ENCODE data around the gene TXNDC15.
A peak's percentile ranks its signal among the peaks of the same experiment; 100 is the strongest.
"Not testable (repeated sequence)": the region's sequence is repeated elsewhere in the genome, so short reads cannot be mapped to it uniquely, and the experiment has no call there.

Gene TXNDC15

GRCh38 chr5:134846641-134846960 lies 27.6 kb upstream of the TXNDC15 start:
- no peaks in the 10 kb centered on the region for H3K9me3 Mint-ChIP-seq
- peak overlapping the region; percentile 93 to 95 (median 95) for H3K4me3 Mint-ChIP-seq
- peaks cover 24% of the 10 kb centered on the region for H3K4me1 Mint-ChIP-seq
- no peak for TF ChIP-seq CTCF (IDR thresholded peaks at IDR 0.05; ENCODE audit: unreplicated experiment in 3 of 3)
- peaks cover 24% of the 10 kb centered on the region for H3K36me3 Mint-ChIP-seq (ENCODE audit: low read depth)
- H3K27me3 Mint-ChIP-seq (ENCODE audit: low read depth), result no peaks in the 10 kb centered on the region
- H3K27ac Mint-ChIP-seq, result peak overlapping the region; percentile 95 to 98 (median 97)

GRCh38 chr5:134849434-134849933 lies 24.7 kb upstream of the TXNDC15 start:
- Mint-ChIP-seq H3K4me1 (peaks cover 24% of the 10 kb centered on the region), H3K4me3 (peak overlapping the region; percentile 33 to 55 (median 47)), H3K36me3 (ENCODE audit: low read depth) (peaks cover 30% of the 10 kb centered on the region), H3K27ac (peak overlapping the region; percentile 27 to 63 (median 47))
- not testable (repeated sequence) for H3K27me3 Mint-ChIP-seq (ENCODE audit: low read depth); H3K9me3 Mint-ChIP-seq

- Mint-ChIP-seq H3K27me3 (ENCODE audit: low read depth) (no peaks in the 10 kb centered on the region), H3K27ac (peak overlapping the region; percentile 25 to 72 (median 55)), H3K4me1 (peaks cover 14% of the 10 kb centered on the region), H3K4me3 (peak overlapping the region in 2 of 3 experiments; percentile 43 to 61), H3K9me3 (no peaks in the 10 kb centered on the region), H3K36me3 (ENCODE audit: low read depth) (peaks cover 42% of the 10 kb centered on the region)
- peak in 1 of 3 experiments; percentile 26 for TF ChIP-seq CTCF (IDR thresholded peaks at IDR 0.05; ENCODE audit: unreplicated experiment in 3 of 3)
These were observed 22.8 kb upstream of the TXNDC15 start for GRCh38 chr5:134851307-134851923.

GRCh38 chr5:134856465-134856864 lies 17.7 kb upstream of the TXNDC15 start:
- H3K4me3 Mint-ChIP-seq; H3K27ac Mint-ChIP-seq; H3K4me1 Mint-ChIP-seq; H3K27me3 Mint-ChIP-seq (ENCODE audit: low read depth); H3K9me3 Mint-ChIP-seq: not testable (repeated sequence)
- peaks cover 40% of the 10 kb centered on the region for H3K36me3 Mint-ChIP-seq (ENCODE audit: low read depth)

- H3K4me1 Mint-ChIP-seq, result no peaks in the 10 kb centered on the region
- no peak for TF ChIP-seq CTCF (IDR thresholded peaks at IDR 0.05; ENCODE audit: unreplicated experiment in 3 of 3)
These were observed 16.8 kb upstream of the TXNDC15 start for GRCh38 chr5:134857401-134857800.

GRCh38 chr5:134864707-134865106 lies 9.5 kb upstream of the TXNDC15 start:
- TF ChIP-seq CTCF (IDR thresholded peaks at IDR 0.05; ENCODE audit: unreplicated experiment in 3 of 3), result no peak
- H3K27me3 Mint-ChIP-seq (ENCODE audit: low read depth), result no peaks in the 10 kb centered on the region

More at GRCh38 chr5:134857401-134857800, 16.8 kb upstream of the TXNDC15 start:
- Mint-ChIP-seq H3K4me3 (no peak overlapping the region), H3K36me3 (ENCODE audit: low read depth) (peaks cover 45% of the 10 kb centered on the region), H3K9me3 (no peaks in the 10 kb centered on the region), H3K27me3 (ENCODE audit: low read depth) (no peaks in the 10 kb centered on the region), H3K27ac (no peak overlapping the region)

GRCh38 chr5:134873494-134873893 lies 677 bp upstream of the TXNDC15 start:
- Mint-ChIP-seq H3K9me3 (no peaks in the 10 kb centered on the region), H3K36me3 (ENCODE audit: low read depth) (peaks cover 11% of the 10 kb centered on the region), H3K27me3 (ENCODE audit: low read depth) (no peaks in the 10 kb centered on the region), H3K4me3 (peak overlapping the region; percentile 95 to 99 (median 98)), H3K27ac (peak overlapping the region; percentile 99 to 100 (median 99)), H3K4me1 (peaks cover 17% of the 10 kb centered on the region)
- TF ChIP-seq CTCF (IDR thresholded peaks at IDR 0.05; ENCODE audit: unreplicated experiment in 3 of 3), result no peak

More at GRCh38 chr5:134864707-134865106, 9.5 kb upstream of the TXNDC15 start:
- H3K4me3 Mint-ChIP-seq, result no peak overlapping the region
- H3K4me1 Mint-ChIP-seq, result no peaks in the 10 kb centered on the region
- H3K9me3 Mint-ChIP-seq, result no peaks in the 10 kb centered on the region
- H3K36me3 Mint-ChIP-seq (ENCODE audit: low read depth), result peaks cover 32% of the 10 kb centered on the region
- no peak overlapping the region for H3K27ac Mint-ChIP-seq

All from nephron (organoid).